A673 (cell line): ENCODE data around the gene PMEPA1. TPM values are rescaled to one million over a fixed set of nuclear protein-coding genes. Genes with fewer than 3 reads are reported as not detected.

Source experiments
- BruUV-seq: library from RNA; stranded (reverse); fragments of 400-500 nt; replicated peaks from 2 replicates; lab custom pipeline; 2021; lab: Mats Ljungman, UMichigan
- CTCF ChIA-PET: fragments of 300-600 bp; sonication (Branson Sonifier 250); formaldehyde crosslinking; loops from one replicate; lab custom pipeline; 2022; ENCODE audit warnings: antibody characterized with exemption; lab: Charles Lee
- POLR2A ChIA-PET: fragments of 300-600 bp; sonication (Branson Sonifier 250); formaldehyde crosslinking; loops from one replicate; lab custom pipeline; 2022; ENCODE audit warnings: antibody characterized with exemption; ENCODE audit not compliant: low non-redundant PET; lab: Charles Lee
- DNase-seq: peaks from one replicate; pipeline ENCODE4 v3.0.0-alpha.2; 2015; ENCODE audit warnings: low spot score
- H3K27ac ChIP-seq: fragments of 200-600 bp; sonication (generic); 2 replicates; pipeline ENCODE4 v1.5.1; 2016; ENCODE audit warnings: mixed run types, low read depth, mild to moderate bottlenecking, mixed read lengths, antibody characterized with exemption, low read length; ENCODE audit not compliant: poor library complexity, severe bottlenecking
- H3K27me3 ChIP-seq: fragments of 200-600 bp; sonication (generic); replicated peaks from 2 replicates; pipeline ENCODE4 v1.6.1; 2017; ENCODE audit warnings: mixed run types, low read depth, mild to moderate bottlenecking, mixed read lengths, antibody characterized with exemption, low read length; ENCODE audit not compliant: insufficient read depth, poor library complexity
- H3K36me3 ChIP-seq: fragments of 200-600 bp; sonication (generic); 2 replicates; pipeline ENCODE4 v1.6.1; 2016; ENCODE audit warnings: mixed run types, mild to moderate bottlenecking, mixed read lengths, antibody characterized with exemption, low read length; ENCODE audit not compliant: insufficient read depth, poor library complexity, severe bottlenecking
- H3K4me1 ChIP-seq: fragments of 200-600 bp; sonication (generic); 2 replicates; pipeline ENCODE4 v1.6.1; 2017; ENCODE audit warnings: mixed run types, mild to moderate bottlenecking, mixed read lengths, antibody characterized with exemption, low read length; ENCODE audit not compliant: insufficient read depth, poor library complexity, severe bottlenecking
- H3K4me3 ChIP-seq: fragments of 200-600 bp; sonication (generic); 2 replicates; pipeline ENCODE4 v1.5.1; 2016; ENCODE audit warnings: low read depth, mixed run types, mild to moderate bottlenecking, mixed read lengths, low read length; ENCODE audit not compliant: poor library complexity, severe bottlenecking
- H3K9me3 ChIP-seq: fragments of 200-600 bp; sonication (generic); 2 replicates; pipeline ENCODE4 v1.6.1; 2016; ENCODE audit warnings: mixed run types, low read depth, mild to moderate bottlenecking, mixed read lengths, antibody characterized with exemption, low read length; ENCODE audit not compliant: poor library complexity, severe bottlenecking
- CTCF ChIP-seq: fragments of 300-800, 200-600 bp; sonication (generic); conservative IDR thresholded peaks from 2 replicates; pipeline ENCODE4 v1.5.1; 2017; ENCODE audit warnings: low read depth, mild to moderate bottlenecking, antibody characterized with exemption, low read length, moderate library complexity, mixed read lengths
- EZH2 ChIP-seq: fragments of 200-600 bp; sonication (generic); IDR thresholded peaks from 2 replicates; pipeline ENCODE4 v1.6.1; 2017; ENCODE audit warnings: borderline replicate concordance, low read depth, mild to moderate bottlenecking, mixed read lengths, antibody characterized with exemption, low read length; ENCODE audit not compliant: poor library complexity, severe bottlenecking
- intact Hi-C: fragments of 100-400 bp; cut with micrococcal nuclease; formaldehyde crosslinking; loops from one replicate; pipeline ENCODE4 v1.10.0; 2022; ENCODE audit not compliant: unreplicated experiment
- total RNA-seq: library from RNA; stranded (reverse); gene quantifications from 2 replicates; pipeline ENCODE4 v1.2.3, GENCODE V29; 2021

Gene PMEPA1
- total RNA-seq, 1 experiment from 2014 or later, result 9.7 TPM

DNA sequence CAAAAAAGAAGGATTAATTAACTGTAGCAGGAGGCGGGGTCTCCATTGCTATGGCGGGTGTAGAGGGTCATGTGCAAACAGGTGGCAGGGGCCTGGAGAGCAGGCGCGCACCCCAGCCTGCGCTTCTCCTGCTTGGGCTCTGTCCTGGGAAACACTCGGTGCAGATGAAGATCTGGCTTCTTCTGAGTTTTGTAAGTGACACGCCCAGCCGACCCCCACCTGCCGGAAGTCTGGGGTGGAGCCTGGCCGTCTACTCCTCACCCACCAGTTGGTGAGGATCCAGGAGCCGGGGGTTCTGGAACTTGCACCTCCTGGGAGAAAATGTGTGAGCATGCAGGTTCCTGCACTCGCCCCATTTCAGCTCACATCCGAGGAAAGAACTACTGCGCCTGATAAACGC lies 19.3 kb downstream of the PMEPA1 start:
- BruUV-seq, result no TSS peak
- Histone ChIP-seq H3K4me1 (no peaks in the 10 kb centered on the region), H3K36me3 (no peaks in the 10 kb centered on the region), H3K27me3 (no peaks in the 10 kb centered on the region), H3K9me3 (no peaks in the 10 kb centered on the region), H3K27ac (no peak overlapping the region), H3K4me3 (no peak overlapping the region)
- no peak for DNase-seq
- ChIA-PET POLR2A (no interaction called here), CTCF (no interaction called here)
- intact Hi-C loops, result no loop called here
- TF ChIP-seq CTCF, result no peak
- no peak for TF ChIP-seq EZH2

DNA sequence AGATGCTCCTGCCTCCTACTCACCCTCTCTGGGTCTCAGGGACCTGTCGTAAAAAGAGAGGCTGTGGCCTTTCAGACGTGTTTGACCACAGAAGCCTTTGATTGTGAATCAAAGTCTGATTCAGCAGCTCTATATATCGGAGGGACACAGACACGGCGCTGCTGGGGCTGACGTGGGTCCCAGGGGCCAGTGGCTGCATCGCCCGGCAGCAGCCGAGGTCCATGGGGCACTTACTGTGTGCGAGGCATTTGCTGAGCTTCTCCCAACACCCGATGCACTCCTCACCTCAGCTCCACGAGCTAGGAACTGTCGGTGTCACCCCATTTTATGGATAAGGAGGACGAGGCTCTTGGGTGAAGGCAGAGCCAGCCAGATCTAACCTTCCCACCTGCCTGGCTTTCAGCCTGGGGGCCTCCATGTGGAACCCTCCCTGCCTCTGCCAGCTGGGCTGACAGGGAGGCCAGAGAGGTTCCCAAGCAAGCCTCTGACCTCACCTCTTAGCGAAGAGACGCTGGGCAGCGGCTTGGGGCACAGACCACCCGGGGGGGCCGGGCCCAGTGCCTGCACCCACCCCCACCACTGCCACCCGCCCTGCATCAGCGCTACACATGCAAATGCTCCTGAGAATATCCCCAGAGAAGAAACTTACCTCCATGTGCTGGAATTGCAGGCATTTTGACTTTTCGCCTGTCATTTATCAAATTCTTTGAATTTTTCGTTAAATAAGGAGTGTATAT lies 19.9 kb downstream of the PMEPA1 start:
- no TSS peak for BruUV-seq
- Histone ChIP-seq H3K9me3 (no peaks in the 10 kb centered on the region), H3K27ac (no peak overlapping the region), H3K36me3 (no peaks in the 10 kb centered on the region), H3K4me1 (peaks cover 5% of the 10 kb centered on the region), H3K27me3 (no peaks in the 10 kb centered on the region), H3K4me3 (no peak overlapping the region)
- intact Hi-C loops, result no loop called here
- no peak for TF ChIP-seq CTCF
- no peak for TF ChIP-seq EZH2
- DNase-seq, result no peak
- CTCF ChIA-PET, result no interaction called here
- POLR2A ChIA-PET, result no interaction called here

DNA sequence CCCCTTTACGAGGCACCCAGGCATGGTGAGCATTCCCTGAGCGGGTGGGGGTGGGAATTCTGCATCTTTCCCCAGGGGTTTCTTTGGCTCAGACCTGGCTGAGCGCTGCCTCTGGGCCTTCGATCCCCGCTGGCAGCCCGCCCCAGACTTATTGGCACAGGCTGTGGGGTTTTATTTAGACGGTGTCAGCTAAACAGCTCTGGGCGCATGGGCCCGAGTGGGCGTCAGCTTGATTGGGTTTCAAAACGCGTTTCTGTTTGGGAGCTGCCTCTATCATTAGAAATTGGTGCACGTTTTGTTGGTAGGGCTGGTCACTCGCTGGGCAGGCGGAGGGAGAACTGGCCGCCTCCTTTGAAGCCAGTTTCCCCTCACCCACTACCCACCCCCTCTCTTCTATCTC lies 21.0 kb downstream of the PMEPA1 start:
- CTCF ChIA-PET, result no interaction called here
- intact Hi-C loops, result no loop called here
- no peak for TF ChIP-seq EZH2
- TF ChIP-seq CTCF, result no peak
- no peak overlapping the region for H3K27ac ChIP-seq
- POLR2A ChIA-PET, result no interaction called here
- no peaks in the 10 kb centered on the region for H3K9me3 ChIP-seq
- no TSS peak for BruUV-seq
- no peak for DNase-seq
- H3K4me3 ChIP-seq, result no peak overlapping the region
- H3K36me3 ChIP-seq, result no peaks in the 10 kb centered on the region
- peaks cover 6% of the 10 kb centered on the region for H3K4me1 ChIP-seq
- H3K27me3 ChIP-seq, result no peaks in the 10 kb centered on the region
